ENCODE results near the gene PON3. TPM values are rescaled to one million over a fixed set of nuclear protein-coding genes. Genes with fewer than 3 reads are reported as not detected.

The PON3 gene
- total RNA-seq, 1 experiment from 2014 or later: not detected

DNA sequence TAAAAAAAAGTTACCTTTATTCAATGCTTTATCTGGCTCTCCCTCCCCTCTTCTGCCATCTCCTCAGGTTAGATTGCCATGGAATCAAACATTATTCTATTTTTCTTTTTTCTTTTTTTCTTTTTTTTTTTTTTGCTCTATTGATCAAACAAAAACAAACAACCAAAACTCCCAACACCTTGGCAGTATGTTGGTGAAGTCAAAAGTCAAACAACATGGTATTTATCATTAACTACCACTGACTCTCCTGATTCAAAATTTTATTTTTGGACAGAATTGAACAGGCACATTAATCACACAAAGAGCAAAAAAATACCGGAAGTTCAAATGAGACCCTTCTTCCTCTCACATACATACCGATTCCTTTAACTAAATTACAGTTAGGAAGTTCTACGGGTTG is 78.2 kb downstream of the PON3 start:
- no peak overlapping the region for H2BK20ac ChIP-seq (ENCODE audit: low read depth, low read length, poor library complexity, severe bottlenecking)
- H3K9ac ChIP-seq (ENCODE audit: extremely low read depth, insufficient read length, low read length): no peak overlapping the region
- no peak overlapping the region for H4K91ac ChIP-seq (ENCODE audit: insufficient read length, low read depth, low read length)
- H2AK5ac ChIP-seq (ENCODE audit: insufficient read length, low read length): no peak overlapping the region
- Mint-ChIP-seq H3K9me3 (no peaks in the 10 kb centered on the region), H3K36me3 (ENCODE audit: insufficient read depth in 1 of 3, low read depth in 3 of 3) (no peaks in the 10 kb centered on the region), H3K4me3 (no peak overlapping the region), H3K27me3 (ENCODE audit: low read depth) (no peaks in the 10 kb centered on the region; the same call in none of the 2 replicates), H3K27ac (no peak overlapping the region), H3K4me1 (peaks cover 2 to 10% of the 10 kb centered on the region in 2 experiments; a peak in 3 of 4 replicates)
- H3K23me2 ChIP-seq (ENCODE audit: insufficient read length, low read depth, low read length, poor library complexity, severe bottlenecking): no peaks in the 10 kb centered on the region
- TF ChIP-seq, protein P1, sequence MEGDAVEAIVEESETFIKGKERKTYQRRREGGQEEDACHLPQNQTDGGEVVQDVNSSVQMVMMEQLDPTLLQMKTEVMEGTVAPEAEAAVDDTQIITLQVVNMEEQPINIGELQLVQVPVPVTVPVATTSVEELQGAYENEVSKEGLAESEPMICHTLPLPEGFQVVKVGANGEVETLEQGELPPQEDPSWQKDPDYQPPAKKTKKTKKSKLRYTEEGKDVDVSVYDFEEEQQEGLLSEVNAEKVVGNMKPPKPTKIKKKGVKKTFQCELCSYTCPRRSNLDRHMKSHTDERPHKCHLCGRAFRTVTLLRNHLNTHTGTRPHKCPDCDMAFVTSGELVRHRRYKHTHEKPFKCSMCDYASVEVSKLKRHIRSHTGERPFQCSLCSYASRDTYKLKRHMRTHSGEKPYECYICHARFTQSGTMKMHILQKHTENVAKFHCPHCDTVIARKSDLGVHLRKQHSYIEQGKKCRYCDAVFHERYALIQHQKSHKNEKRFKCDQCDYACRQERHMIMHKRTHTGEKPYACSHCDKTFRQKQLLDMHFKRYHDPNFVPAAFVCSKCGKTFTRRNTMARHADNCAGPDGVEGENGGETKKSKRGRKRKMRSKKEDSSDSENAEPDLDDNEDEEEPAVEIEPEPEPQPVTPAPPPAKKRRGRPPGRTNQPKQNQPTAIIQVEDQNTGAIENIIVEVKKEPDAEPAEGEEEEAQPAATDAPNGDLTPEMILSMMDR (conservative IDR thresholded peaks at IDR 0.05): no peak
- DNase-seq: no peak
- no peaks in the 10 kb centered on the region for H3K79me2 ChIP-seq (ENCODE audit: insufficient read depth, low read length)
- H4K5ac ChIP-seq (ENCODE audit: insufficient read length, low read depth, low read length): no peak overlapping the region
- no peak overlapping the region for H3K4ac ChIP-seq (ENCODE audit: low read depth, low read length)
- no peak overlapping the region for H3T11ph ChIP-seq (ENCODE audit: low read length)
- H3K14ac ChIP-seq (ENCODE audit: insufficient read depth, low read length): no peak overlapping the region
- no peak overlapping the region for H2BK15ac ChIP-seq (ENCODE audit: low read depth, low read length)
- no peak overlapping the region for H2BK120ac ChIP-seq (ENCODE audit: low read depth, low read length, poor library complexity, severe bottlenecking)
- H3K4me2 ChIP-seq (ENCODE audit: insufficient read depth, insufficient read length, low read length): no peak overlapping the region
- no peak overlapping the region for H3K56ac ChIP-seq (ENCODE audit: insufficient read length, low read depth, low read length)
- H3K79me1 ChIP-seq (ENCODE audit: insufficient read depth, low read depth, low read length, poor library complexity, severe bottlenecking): no peaks in the 10 kb centered on the region
- no peaks in the 10 kb centered on the region for H4K20me1 ChIP-seq (ENCODE audit: control insufficient read depth, insufficient read depth, insufficient read length)
- H4K8ac ChIP-seq (replicated peaks; ENCODE audit: insufficient read length, low read depth, low read length): no peak overlapping the region
- H2BK5ac ChIP-seq (ENCODE audit: insufficient read length, low read length): no peak overlapping the region
- H2BK12ac ChIP-seq (ENCODE audit: insufficient read length, low read depth, low read length): no peak overlapping the region
- H3K23ac ChIP-seq (ENCODE audit: insufficient read length, low read depth, low read length): no peak overlapping the region
- H3K4me1 ChIP-seq (ENCODE audit: insufficient read depth, low read length): no peaks in the 10 kb centered on the region
- H3K27ac ChIP-seq (ENCODE audit: insufficient read length, low read depth, low read length): no peak overlapping the region
- H3K9me3 ChIP-seq (ENCODE audit: control insufficient read depth, low read depth, low read length): no peaks in the 10 kb centered on the region
- no peaks in the 10 kb centered on the region for H3K27me3 ChIP-seq (ENCODE audit: insufficient read depth, low read length)
- H3K18ac ChIP-seq (ENCODE audit: insufficient read length, low read depth, low read length): no peak overlapping the region
- H2AFZ ChIP-seq (ENCODE audit: low read length): no peak overlapping the region
- WGBS (ENCODE audit: extremely low coverage, insufficient read length, low lambda C conversion rate): no CpG with 5 or more reads among the region's 3 CpGs
